ENCODE results near the gene TKTL1.

TKTL1 gene

DNA sequence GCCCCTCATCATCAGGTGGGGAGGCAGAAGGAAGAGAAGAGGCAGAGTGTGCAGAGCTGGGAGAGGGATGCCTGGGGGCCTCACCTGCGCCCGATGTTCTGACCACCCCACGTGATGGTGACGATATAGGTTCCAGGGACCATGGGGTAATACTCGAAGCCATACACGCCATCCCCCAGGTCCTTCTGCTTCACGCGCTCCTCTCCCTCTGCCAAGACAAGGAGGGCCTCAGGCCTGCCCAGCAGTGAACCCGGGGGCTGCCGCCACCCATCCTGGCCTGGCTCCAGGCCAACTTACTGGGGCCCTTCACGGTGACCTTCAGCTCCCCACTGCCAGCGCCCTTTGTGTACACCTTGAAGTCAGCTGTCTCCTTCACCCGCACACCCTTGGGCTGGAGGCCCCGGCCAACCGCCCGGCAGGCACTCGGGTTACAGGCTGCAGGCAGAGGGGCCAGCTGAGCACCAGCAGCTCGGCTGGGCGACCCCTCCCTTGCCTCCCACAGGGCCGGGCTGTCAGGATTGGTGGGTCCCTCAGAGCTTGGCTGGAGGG, 69.5 kb downstream of the TKTL1 start:
- no peak for DNase-seq

GRCh38 chrX:154365997-154366665, 70.5 kb downstream of the TKTL1 start:
- no peak for DNase-seq

DNA sequence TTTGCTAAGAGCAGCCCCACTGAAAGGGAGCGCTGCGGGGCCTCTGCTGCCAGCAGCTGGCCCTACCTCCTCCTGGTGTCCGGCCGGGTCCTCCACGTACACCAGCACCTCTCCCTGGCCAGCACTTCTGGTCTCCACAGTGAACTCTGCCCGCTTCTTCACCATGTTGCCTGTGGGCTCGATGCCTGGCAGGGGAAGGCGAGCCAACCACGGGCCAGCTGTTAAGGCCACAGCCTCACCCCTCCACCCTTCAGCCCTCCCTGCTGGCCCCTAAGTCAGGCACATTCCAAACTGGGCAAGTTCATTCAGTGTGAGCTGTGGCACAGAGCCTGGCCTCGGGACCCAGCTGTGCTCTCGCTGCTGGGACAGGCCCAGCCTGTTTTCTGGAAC, 71.1 kb downstream of the TKTL1 start:
- no peak for DNase-seq

DNA sequence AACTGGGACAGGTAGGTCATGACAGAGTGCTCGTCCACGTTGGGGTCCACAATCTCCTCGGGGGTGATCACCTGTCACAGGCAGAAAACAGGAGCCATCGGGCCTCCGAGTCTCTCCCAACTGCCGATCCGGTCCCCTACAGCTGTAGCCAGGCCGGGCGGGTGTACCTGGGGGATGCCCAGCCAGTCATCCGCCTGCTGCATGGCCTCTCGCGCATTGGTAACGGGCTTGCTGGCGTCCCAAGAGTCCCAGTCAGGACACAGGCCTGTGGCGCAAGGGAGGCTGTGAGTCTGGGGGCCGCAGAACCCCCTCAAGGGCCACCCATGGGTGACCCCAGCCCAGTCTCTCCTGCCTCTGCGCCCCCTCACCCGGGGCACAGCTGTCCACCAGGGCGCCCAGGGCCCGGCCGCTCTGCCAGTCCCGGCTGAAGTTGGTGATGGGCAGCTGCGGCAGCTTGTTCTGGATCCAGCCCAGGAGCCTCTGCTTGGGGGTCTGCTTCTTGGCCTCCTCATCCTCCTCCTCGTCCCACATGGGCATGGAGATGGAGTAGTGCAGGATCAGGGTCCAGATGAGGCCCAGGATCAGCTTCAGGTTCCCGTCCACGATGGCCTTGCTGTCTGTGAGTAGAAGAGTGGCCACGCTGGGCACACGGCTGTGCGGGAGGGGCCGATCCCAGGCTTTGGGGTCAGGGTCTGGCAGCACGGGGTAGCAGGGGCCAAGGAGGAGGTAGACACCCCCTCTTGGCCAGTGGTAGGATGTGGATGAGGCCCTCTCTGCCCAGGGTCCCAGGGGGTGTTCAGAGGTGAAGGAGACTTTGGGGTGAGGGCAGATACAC, 72.1 kb downstream of the TKTL1 start:
- DNase-seq: no peak

DNA sequence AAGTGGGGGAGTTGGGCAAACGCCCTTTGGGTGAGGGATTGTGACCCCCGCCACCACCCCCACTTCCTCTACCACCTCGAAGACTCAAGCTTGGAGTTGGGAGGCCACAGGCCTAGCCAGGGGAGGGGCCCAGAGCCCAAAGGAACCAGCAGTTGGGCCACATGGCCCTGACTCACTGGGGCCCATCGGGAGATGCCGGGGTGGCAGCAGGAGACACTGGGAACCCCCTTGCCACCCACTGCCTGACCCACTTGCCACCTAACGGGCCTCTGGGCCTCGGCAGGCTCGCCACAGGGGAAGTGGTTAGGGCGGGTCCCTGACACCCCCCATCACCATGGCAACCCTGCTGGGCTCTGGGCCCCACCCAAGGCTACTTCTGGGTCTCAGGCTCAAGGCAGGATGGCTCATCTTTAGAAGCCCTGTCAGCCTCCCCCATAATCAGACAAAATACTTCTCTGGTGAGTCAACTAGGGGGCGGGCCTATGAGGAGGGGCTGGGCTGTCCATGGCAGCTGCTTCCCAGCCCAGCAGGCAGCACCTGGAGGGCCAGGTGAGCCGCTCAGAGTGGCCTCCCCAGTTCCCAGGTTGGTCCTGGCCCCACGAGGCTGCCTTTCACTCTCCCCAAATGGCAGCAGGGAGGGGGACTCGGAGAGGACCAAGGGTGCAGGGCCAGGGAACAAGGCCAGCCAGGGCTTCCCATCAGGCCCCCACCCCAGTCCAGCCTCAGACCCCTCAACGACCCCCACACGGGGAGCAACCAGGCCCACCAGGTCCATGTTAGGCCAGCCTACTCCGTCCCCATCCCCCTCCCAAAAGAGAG, 73.2 kb downstream of the TKTL1 start:
- DNase-seq: no peak

DNA sequence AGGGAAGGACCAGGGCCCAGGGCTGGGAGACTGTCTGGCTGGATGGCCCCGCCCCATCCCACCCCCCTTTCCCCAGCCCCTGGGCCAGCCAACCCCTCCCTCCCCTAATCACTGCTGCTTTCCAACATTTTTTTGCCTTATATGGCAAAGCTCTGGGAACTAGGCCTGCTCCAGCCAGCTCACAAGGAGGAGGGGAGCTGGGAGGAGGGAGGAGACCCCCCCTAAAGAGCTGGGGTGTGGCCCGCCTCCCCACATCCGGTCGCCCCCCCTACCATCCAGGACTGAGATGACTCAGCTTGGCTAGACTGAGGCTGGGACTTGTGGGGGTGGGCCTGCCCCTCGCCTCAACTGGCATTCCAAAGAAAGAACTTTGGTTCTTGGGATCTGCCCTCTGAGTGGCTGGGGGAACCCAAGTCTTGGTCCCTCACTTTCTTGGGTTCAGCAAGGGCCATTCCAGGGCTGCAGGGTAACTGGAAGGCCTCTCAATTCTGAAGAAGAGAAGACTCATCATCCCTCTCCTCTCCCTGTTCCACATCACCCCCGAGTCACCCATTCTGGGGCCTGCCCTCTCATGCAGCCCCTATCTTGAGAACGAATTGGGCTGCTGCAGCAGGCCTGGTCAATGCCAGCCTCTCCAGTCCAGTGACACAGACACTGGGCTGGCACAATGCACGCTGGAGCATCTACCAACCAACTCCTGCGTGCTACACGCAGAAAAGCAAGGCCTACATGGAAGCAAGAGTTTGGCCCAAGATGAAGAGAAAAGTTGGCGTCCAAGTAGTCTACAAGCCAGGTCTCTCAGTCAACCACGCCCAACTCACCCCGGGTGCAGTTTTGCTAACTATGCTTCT, 74.1 kb downstream of the TKTL1 start:
- no peak for DNase-seq

DNA sequence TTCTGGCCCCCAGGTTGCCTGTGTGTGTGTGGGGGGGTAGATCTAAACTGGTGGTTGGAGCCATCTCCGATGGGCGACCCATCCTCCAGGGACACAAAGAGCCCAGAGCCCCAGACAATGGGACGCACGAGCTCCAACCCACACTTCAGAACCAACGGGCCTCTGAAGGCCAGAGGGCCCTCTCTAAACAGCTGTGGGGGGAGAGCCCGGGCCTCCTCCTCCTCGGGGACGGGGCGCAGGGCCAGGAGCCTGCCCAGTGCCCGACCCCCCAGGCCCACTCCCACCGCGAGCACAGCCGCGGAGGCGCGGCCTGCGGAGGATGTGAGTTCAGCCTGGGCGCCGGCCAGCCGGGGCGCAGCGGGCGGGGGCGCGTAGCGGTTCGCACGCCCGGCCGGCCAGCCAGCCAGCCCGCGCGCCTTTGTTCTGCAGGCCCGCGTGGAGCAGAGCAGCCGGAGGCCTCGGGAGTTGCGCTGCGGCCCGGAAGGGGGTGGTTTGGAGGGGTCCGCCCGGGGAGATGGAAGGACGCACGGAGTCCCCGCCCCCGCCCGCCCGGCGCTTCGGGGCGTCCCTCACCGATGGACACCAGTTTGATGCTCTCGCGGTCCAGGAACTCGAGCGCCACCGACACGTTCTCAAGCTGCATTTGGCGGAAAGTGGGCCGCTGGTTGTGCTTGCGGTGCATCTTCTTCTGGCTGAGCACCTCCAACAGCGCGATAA, 74.9 kb downstream of the TKTL1 start:
- DNase-seq: no peak

DNA sequence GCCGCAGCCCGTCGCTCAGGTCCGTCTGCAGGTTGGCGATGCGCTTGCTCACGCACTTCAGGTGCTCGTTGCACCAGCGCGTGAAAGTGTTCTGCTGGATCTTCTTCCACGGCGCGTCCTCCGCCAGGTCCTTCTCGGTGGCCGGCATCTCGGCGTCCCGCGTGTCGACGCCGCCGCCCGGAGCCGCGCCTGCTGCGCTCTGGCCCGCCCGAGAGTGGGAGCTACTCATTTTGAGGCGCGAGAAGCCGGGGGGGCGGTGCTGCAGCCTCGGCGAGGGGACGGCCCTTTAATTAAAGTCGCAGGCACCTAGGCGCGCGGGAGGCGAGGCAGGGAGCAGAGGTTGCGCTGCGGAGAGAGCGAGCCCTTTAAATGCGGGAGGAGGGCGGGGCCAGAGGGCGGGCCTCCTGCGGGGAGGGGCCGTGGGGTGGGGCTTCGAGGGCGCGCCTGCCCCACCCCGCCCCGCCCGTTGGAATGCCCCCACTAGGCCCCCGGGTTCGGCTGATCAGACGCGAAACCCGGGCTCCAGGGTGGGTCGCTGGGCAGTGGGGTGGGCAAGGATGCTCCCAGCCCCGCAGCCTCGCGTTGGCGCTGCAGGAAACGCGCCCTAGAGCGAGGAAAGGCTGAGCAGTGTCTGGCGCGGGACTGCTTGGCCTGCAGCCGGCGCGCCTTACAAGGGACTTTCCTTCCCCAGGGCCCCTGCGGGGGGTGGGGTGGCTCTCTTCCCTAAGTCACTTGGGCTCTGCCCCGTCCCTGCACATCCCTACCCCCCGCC, 75.6 kb downstream of the TKTL1 start:
- DNase-seq: peak; percentile 95

DNA sequence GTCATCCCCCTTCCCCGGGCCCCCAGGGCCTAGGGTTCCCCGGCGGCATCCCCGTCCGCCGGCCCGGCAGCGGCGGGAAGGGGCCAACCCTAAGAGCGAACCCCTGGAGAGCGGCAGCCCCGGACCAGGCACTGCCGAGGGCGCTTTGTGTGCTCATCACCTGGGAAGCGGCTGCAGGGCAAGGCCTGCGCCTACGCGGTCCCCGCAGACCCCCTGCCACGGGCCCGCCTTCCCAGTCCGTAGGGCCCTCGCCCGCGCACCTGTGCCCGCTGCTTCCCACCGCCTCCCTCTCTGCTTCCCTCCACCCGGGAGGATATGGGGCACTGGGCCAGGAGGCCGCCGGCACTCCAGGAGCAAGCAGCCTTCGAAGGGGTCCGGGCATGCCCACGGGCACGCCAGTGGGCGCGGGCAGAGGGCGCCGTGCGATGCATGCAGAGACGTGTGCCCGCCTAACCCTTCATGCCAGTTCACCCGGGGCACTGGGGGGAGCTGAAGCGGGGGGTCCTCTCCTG, 76.2 kb downstream of the TKTL1 start:
- DNase-seq: no peak

GRCh38 chrX:154372612-154373022, 77.0 kb downstream of the TKTL1 start:
- DNase-seq: no peak

DNA sequence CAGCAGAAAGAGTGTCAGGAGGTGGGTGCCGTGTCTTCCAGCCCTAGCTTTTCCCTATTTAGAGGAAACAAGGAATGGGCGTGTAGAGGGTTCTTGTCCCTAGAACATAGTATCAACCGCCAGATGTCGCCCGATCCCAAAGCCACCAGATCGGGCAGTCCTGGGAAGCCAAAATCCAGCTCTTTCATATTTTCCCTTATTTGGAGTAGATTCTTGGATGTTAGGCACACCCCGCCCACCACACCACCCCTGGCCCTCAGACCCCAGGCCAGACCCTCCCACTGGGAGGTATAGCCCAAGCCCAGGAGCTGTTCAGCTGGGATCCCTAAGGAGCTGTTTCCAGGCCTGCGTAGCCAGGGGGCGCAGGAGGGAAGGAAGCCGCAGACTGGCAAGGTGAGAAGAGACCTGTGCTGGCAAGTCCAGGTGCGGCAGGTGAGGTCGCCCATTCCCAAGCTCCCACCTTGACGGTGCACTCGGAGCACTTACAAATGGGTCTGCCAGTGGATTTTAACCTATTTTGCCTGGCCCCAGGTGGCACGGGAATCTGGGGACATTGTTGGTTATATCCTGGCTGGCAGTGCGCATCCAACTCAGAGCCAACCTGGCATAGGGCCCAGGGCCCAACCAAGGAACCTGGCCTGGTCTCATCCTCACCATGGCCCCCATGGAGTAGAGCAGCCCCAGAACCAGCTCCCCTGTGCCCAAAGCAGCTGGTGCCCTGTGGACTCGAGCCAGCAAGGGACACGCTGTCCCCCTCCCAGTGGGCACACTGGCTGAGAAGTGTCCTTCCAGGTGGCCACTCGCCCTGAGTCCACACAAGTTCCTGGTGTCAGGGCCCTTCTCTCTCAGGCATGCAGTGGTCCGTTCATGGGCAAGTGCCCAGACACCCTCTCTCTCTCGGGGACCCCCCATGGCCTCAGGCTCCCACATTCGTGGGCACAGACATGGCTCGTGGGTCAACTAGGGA, 78.0 kb downstream of the TKTL1 start:
- DNase-seq: peak; percentile 87

GRCh38 chrX:154374313-154375155, 78.9 kb downstream of the TKTL1 start, which contains the start of gene FLNA:
FLNA (minus strand) TSS chrX:154374634; CDS start chrX:154371245, 3,389 bp downstream.
- DNase-seq: peak; percentile 38

DNA sequence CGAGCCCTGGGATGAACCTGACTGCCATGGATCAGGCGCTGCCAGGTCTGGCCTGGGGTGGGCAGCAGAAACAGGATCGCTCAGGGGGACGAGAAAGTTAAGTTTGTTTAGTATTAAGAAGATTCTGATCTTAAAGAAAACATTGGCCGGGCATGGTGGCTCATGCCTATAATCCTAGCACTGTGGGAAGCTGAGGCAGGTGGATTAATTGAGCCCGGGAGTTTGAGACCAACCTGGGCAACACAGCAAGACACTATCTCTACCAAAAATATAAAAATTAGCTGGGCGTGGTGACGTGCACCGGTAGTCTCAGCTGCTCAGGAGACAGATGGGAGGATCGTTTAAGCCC, 79.5 kb downstream of the TKTL1 start:
- DNase-seq: no peak

DNA sequence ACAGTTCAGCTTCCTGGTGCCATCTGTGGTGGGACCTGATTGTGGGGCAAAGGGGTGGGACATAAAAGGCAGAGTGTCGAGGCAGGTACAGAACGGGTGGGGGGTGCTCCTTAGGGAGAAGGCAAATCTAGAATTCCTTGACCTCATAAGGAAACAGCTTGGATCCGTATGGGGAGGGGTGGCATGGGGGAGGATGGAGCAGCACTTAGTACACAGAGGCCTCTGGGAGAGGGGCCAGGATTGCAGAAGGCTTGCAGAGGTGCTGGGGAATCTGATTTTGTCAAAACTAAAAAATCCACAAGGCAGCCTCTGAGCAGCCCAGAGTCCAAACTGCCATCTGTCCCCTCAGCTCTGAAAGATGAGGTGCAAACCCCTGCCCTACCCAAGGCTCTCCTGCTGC, 81.2 kb downstream of the TKTL1 start:
- DNase-seq: no peak

DNA sequence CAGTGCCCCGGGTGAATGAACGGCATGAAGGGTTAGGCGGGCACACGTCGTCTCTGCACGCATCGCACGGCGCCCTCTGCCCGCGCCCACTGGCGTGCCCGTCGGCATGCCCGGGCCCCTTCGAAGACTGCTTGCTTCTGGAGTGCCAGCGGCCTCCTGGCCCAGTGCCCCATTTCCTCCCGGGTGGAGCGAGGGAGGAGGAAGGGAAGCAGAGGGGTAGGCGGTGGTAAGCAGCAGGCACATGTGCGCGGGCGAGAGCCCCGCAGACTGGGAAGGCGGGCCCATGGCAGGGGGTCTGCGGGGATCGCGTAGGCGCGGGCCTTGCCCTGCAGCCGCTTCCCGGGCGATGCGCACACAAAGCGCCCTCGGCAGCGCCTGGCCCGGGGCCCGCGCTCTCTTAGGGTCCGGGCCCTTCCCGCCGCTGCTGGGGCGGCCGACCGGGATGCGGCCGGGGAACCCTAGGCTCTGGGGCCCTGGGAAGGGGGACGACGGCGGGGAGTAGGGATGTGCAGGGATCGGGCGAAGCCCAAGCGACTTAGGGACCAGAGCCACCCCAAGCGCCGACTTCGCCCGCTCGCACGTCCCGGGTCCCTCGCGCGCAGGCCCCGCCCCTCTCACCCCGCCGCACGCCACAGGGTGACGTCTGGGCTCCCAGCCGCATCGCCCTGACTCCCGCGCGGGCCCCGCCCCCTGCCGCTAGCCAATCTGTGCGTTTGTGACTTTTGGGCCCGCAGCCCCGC, 82.6 kb downstream of the TKTL1 start:
- no peak for DNase-seq

DNA sequence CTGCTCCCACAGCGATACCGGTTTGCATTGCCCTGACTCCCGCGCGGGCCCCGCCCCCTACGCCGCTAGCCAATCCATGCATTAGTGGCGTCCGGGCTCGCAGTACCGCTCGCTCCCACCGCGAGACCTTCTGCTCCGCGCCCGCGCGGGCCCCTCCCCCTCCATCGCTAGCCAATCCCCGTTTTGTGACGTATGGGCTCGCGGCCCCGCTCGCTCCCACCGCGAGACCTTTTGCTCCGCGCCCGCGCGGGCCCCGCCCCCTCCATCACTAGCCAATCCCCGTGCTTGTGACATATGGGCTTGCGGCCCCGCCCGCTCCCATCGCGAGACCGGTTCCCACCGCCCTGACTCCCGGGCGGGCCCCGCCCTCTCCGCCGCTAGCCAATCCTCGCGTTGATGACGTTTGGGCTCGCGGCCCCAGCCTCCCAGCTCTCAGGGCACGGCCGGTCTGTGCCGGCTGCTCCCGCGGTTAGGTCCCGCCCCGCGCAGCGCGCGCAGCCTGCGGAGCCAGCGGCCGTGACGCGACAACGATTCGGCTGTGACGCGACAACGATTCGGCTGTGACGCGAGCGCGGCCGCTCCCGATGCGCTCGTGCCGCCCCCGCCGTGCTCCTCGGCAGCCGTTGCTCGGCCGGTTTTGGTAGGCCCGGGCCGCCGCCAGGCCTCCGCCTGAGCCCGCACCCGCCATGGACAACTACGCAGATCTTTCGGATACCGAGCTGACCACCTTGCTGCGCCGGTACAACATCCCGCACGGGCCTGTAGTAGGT, 83.4 kb downstream of the TKTL1 start, which contains the start of gene EMD:
TSS of gene EMD (plus strand) at position 497 of the 770 bp plus-strand sequence. CDS start at position 687, 190 bp downstream.
- peak; percentile 99 for DNase-seq

GRCh38 chrX:154379569-154379951, 84.0 kb downstream of the TKTL1 start:
- no peak for DNase-seq
